Vagina (tissue), 2 donors: ENCODE results near the gene ANKRD34B.

ENCODE experiments used
- CTCF ChIP-seq, 3 experiments: fragments of 450-650 bp in 2 of 3; fragments of 200-600 bp in 1 of 3; sonication (generic) in 1 of 3; IDR thresholded peaks; one replicate each; pipeline ENCODE4 v1.5.1; 2017 to 2019; ENCODE audit warnings: antibody characterized with exemption in 3 of 3, mild to moderate bottlenecking in 2 of 3, moderate library complexity in 2 of 3
- POLR2A ChIP-seq, 2 donors: fragments of 450-650 bp; IDR thresholded peaks; one replicate each; pipeline ENCODE4 v1.6.1; 2017; ENCODE audit warnings: antibody characterized with exemption in 2 of 2, mild to moderate bottlenecking in 2 of 2, moderate library complexity in 2 of 2
- POLR2AphosphoS5 ChIP-seq, 2 donors: sonication (generic); formaldehyde crosslinking; IDR thresholded peaks; one replicate each; pipeline ENCODE4 v1.9.0; 2017; ENCODE audit warnings: antibody characterized with exemption in 2 of 2, mild to moderate bottlenecking in 2 of 2, low read depth in 1 of 2; ENCODE audit not compliant: insufficient read depth in 1 of 2

- no peak for TF ChIP-seq CTCF (IDR thresholded peaks at IDR 0.05)
- no peak for TF ChIP-seq POLR2A (IDR thresholded peaks at IDR 0.05)
- no peak for TF ChIP-seq POLR2AphosphoS5 (IDR thresholded peaks at IDR 0.05; ENCODE audit: insufficient read depth in 1 of 2, low read depth in 1 of 2)
Observed at GRCh38 chr5:80507663-80508062, 62.4 kb downstream of the ANKRD34B start.
